Right renal cortex interstitium (tissue), 3 donors: Measurements from ENCODE around the gene BORCS5. TPM values are rescaled to one million over a fixed set of nuclear protein-coding genes. Genes with fewer than 3 reads are reported as not detected.
"Not testable (repeated sequence)": the region's sequence is repeated elsewhere in the genome, so short reads cannot be mapped to it uniquely, and the experiment has no call there.

ENCODE experiments used
- DNase-seq, 3 donors: peaks; one replicate each; pipeline ENCODE4 v3.0.0-alpha.2; 2013; ENCODE audit warnings: low read depth in 3 of 3, low spot score in 2 of 3
- polyA plus RNA-seq, 3 donors: library from polyadenylated mRNA; unstranded; fragments of 120-200 nt; gene quantifications; one replicate each; pipeline ENCODE4 v1.2.1, GENCODE V29; 2013; ENCODE audit not compliant: insufficient read length in 3 of 3

Gene BORCS5
- polyA plus RNA-seq, 3 donors, result 8.4 to 9.4 (median 8.5) TPM

GRCh38 chr12:12384571-12385340 is 27.9 kb downstream of the BORCS5 start:
- DNase-seq, result no peak

- DNase-seq, result no peak
Observed at GRCh38 chr12:12387501-12387900, 30.6 kb downstream of the BORCS5 start.

- no peak for DNase-seq
Observed at GRCh38 chr12:12392413-12392812, 35.5 kb downstream of the BORCS5 start.

- no peak for DNase-seq
Observed at GRCh38 chr12:12393171-12393570, 36.3 kb downstream of the BORCS5 start.

- DNase-seq, result no peak
Observed at GRCh38 chr12:12396694-12397093, 39.8 kb downstream of the BORCS5 start.

GRCh38 chr12:12397184-12397583 is 40.3 kb downstream of the BORCS5 start:
- DNase-seq, result no peak

- DNase-seq, result no peak
Observed at GRCh38 chr12:12398026-12398859, 41.4 kb downstream of the BORCS5 start.

GRCh38 chr12:12399161-12399560 is 42.3 kb downstream of the BORCS5 start:
- no peak for DNase-seq

- DNase-seq, result no peak
Observed at GRCh38 chr12:12399776-12400305, 43.0 kb downstream of the BORCS5 start.

GRCh38 chr12:12400793-12401192 is 43.9 kb downstream of the BORCS5 start:
- no peak for DNase-seq

GRCh38 chr12:12403264-12404248 is 46.7 kb downstream of the BORCS5 start:
- no peak for DNase-seq

GRCh38 chr12:12404297-12404696 is 47.4 kb downstream of the BORCS5 start:
- no peak for DNase-seq

- no peak for DNase-seq
Observed at GRCh38 chr12:12405882-12406281, 49.0 kb downstream of the BORCS5 start.

- no peak for DNase-seq
Observed at GRCh38 chr12:12406762-12407161, 49.9 kb downstream of the BORCS5 start.

GRCh38 chr12:12408265-12408690 is 51.4 kb downstream of the BORCS5 start:
- no peak for DNase-seq

GRCh38 chr12:12409337-12409736 is 52.5 kb downstream of the BORCS5 start:
- not testable (repeated sequence) for DNase-seq

- no peak for DNase-seq
Observed at GRCh38 chr12:12415886-12416285, 59.0 kb downstream of the BORCS5 start.

- DNase-seq, result not testable (repeated sequence)
Observed at GRCh38 chr12:12419165-12419564, 62.3 kb downstream of the BORCS5 start.

- DNase-seq, result no peak
Observed at GRCh38 chr12:12423367-12423766, 66.5 kb downstream of the BORCS5 start.

- DNase-seq, result no peak
Observed at GRCh38 chr12:12425001-12425400, 68.1 kb downstream of the BORCS5 start.
